Activated CD8-positive, alpha-beta memory T cell treated with anti-CD3 and anti-CD28 coated beads, Interleukin-2, amount 50 U/mL, for 1 hour (primary cell): ENCODE results near the gene MSANTD1.

ENCODE experiments used
- DNase-seq: peaks from one replicate; pipeline ENCODE4 v3.0.0-alpha.2; 2020; ENCODE audit errors: extremely low read depth

The MSANTD1 gene

GRCh38 chr4:3263876-3264193 lies 14.9 kb downstream of the MSANTD1 start:
- DNase-seq = no peak

GRCh38 chr4:3266076-3266475 lies 17.1 kb downstream of the MSANTD1 start:
- no peak for DNase-seq

GRCh38 chr4:3267576-3268394 lies 18.8 kb downstream of the MSANTD1 start:
- no peak for DNase-seq

GRCh38 chr4:3268395-3269104 lies 19.6 kb downstream of the MSANTD1 start:
- no peak for DNase-seq

GRCh38 chr4:3269105-3269927 lies 20.4 kb downstream of the MSANTD1 start:
- DNase-seq = no peak

GRCh38 chr4:3269991-3270611 lies 21.1 kb downstream of the MSANTD1 start:
- no peak for DNase-seq

- DNase-seq = no peak
These were observed 22.2 kb downstream of the MSANTD1 start for GRCh38 chr4:3271131-3271530.

- DNase-seq = no peak
These were observed 28.0 kb downstream of the MSANTD1 start for GRCh38 chr4:3276986-3277385.

GRCh38 chr4:3280466-3280865 lies 31.5 kb downstream of the MSANTD1 start:
- no peak for DNase-seq

GRCh38 chr4:3283483-3283882 lies 34.5 kb downstream of the MSANTD1 start:
- DNase-seq = no peak

- DNase-seq = no peak
These were observed 35.0 kb downstream of the MSANTD1 start for GRCh38 chr4:3283916-3284315.

- no peak for DNase-seq
These were observed 36.0 kb downstream of the MSANTD1 start for GRCh38 chr4:3284734-3285557.

- no peak for DNase-seq
These were observed 36.8 kb downstream of the MSANTD1 start for GRCh38 chr4:3285558-3286334.

GRCh38 chr4:3286335-3287175 lies 37.6 kb downstream of the MSANTD1 start:
- no peak for DNase-seq

- no peak for DNase-seq
These were observed 38.5 kb downstream of the MSANTD1 start for GRCh38 chr4:3287271-3287971.

GRCh38 chr4:3287972-3288570 lies 39.1 kb downstream of the MSANTD1 start:
- no peak for DNase-seq

GRCh38 chr4:3288571-3289094 lies 39.7 kb downstream of the MSANTD1 start:
- DNase-seq = no peak

- no peak for DNase-seq
These were observed 41.5 kb downstream of the MSANTD1 start for GRCh38 chr4:3290476-3290875.
